BJ (cell line): ENCODE measurements around the gene MRPL33. TPM values are rescaled to one million over a fixed set of nuclear protein-coding genes. Genes with fewer than 3 reads are reported as not detected.

Experiments
- CTCF ChIA-PET: fragments of 350-600 bp; formaldehyde crosslinking; extraction: SDS; loops from one replicate; lab custom pipeline; 2021; ENCODE audit warnings: antibody characterized with exemption, inconsistent platforms; lab: Yijun Ruan, JAX
- POLR2A ChIA-PET: fragments of 300-600 bp; sonication (Branson Sonifier 250); formaldehyde crosslinking; extraction: SDS; loops from one replicate; lab custom pipeline; 2021; ENCODE audit warnings: antibody characterized with exemption; lab: Charles Lee
- DNase-seq: peaks from one replicate; pipeline ENCODE4 v3.0.0-alpha.2; 2011; ENCODE audit warnings: low read depth
- H3K27me3 ChIP-seq: 2 replicates; pipeline ENCODE4 v1.6.0; 2011; ENCODE audit warnings: low read length; ENCODE audit not compliant: control insufficient read depth, insufficient read depth
- H3K36me3 ChIP-seq: 2 replicates; pipeline ENCODE4 v1.5.1; 2011; ENCODE audit warnings: low read length; ENCODE audit not compliant: control insufficient read depth, insufficient read depth
- H3K4me3 ChIP-seq: 2 replicates; pipeline ENCODE4 v1.5.1; 2011; ENCODE audit warnings: low read depth, mild to moderate bottlenecking, control low read depth, low read length
- polyA plus RNA-seq: library from polyadenylated mRNA; depleted of rRNA; stranded (reverse); fragments of >200 nt; gene quantifications from 2 replicates; pipeline ENCODE4 v1.2.3, GENCODE V29; 2011
- TF ChIP-seq, protein P1 (sequence below): IDR thresholded peaks from 2 replicates; pipeline ENCODE4 v1.5.1; 2011; ENCODE audit warnings: low read depth, mild to moderate bottlenecking, control low read depth, inconsistent platforms, low read length, moderate library complexity; ENCODE audit not compliant: insufficient read depth

Gene MRPL33
- polyA plus RNA-seq, 1 experiment = 31.0 TPM

DNA sequence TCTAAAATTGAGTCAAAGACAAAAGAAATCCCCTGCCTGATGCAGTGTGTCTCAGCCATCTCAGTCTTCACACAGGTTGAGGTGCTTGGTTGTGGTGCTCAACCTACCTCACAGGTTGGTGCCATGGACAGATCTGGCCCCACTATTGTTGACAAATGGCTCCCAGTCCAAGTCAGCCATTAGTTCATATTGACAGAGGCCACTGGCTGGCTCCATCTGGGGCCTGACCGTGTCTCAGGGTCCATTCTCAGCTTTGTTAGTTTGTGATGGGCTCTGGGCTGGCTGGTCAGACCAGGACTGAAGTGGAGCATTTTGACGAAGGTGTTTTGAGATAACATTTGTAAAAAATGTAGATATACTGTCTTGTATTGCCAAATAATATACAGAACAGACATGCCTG is 36.9 kb downstream of the MRPL33 start:
- POLR2A ChIA-PET = no interaction called here
- TF ChIP-seq, protein P1, sequence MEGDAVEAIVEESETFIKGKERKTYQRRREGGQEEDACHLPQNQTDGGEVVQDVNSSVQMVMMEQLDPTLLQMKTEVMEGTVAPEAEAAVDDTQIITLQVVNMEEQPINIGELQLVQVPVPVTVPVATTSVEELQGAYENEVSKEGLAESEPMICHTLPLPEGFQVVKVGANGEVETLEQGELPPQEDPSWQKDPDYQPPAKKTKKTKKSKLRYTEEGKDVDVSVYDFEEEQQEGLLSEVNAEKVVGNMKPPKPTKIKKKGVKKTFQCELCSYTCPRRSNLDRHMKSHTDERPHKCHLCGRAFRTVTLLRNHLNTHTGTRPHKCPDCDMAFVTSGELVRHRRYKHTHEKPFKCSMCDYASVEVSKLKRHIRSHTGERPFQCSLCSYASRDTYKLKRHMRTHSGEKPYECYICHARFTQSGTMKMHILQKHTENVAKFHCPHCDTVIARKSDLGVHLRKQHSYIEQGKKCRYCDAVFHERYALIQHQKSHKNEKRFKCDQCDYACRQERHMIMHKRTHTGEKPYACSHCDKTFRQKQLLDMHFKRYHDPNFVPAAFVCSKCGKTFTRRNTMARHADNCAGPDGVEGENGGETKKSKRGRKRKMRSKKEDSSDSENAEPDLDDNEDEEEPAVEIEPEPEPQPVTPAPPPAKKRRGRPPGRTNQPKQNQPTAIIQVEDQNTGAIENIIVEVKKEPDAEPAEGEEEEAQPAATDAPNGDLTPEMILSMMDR = no peak
- no peaks in the 10 kb centered on the region for H3K27me3 ChIP-seq

DNA sequence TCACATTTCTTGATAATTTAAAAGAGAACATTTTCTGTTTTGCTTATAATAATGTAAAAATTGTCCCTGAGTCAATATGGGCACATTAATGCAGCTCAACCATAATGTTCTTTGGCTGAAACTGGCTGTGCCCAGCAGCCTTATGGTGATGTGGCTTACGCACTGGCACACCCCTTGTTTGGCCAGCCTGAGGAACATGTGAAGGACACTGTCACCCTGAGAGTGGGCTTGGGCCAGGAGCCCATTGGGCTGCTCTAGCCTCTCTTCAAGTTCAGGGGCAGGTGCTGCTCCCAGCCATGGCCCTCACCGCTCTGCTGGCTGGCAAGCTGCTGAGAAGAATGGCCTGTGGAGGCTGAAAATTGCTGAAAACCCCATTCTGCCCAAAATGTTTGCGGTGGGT is 37.5 kb downstream of the MRPL33 start:
- TF ChIP-seq, protein P1 = no peak
- CTCF ChIA-PET = interaction anchor here (0.6 to 1.6 kb wide), 4 partner anchors 9 to 205 kb away, joined by 3 to 4 read pairs (median 3); no protein-coding TSS in a partner anchor
- Histone ChIP-seq H3K27me3 (no peaks in the 10 kb centered on the region), H3K4me3 (no peak overlapping the region), H3K36me3 (no peaks in the 10 kb centered on the region)
- POLR2A ChIA-PET = interaction anchor here (0.7 kb wide), 1 partner anchor 31 kb away, joined by 5 read pairs; no protein-coding TSS in a partner anchor
- no peak for DNase-seq

More for the DNA sequence above, 36.9 kb downstream of the MRPL33 start:
- Histone ChIP-seq H3K36me3 (no peaks in the 10 kb centered on the region), H3K4me3 (no peak overlapping the region)
- no peak for DNase-seq
- CTCF ChIA-PET = interaction anchor here (0.6 to 1.6 kb wide), 2 partner anchors 22 to 65 kb away, joined by 3 to 4 read pairs; no protein-coding TSS in a partner anchor

DNA sequence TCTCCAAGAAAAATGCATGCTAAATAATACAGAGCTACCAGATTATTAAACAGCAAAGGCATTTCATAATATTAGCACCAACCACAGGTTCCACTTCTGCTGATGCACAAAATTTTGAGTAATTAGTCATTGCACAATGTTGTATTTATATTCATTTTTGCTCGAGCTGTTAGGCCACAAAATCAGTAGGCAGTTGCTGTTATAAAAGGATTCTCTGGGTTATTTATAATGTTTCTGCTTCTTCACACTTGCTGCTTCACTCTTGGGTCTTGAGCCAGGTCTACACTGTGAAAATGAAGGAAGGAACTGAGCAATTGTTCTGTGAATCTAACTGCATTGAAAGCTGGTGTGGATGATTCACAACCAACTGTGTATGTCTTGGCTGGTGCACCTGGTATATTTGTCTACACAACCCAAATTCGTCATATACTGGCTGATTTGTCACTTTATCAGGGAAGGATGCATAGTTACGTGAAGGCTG is 38.3 kb downstream of the MRPL33 start:
- peak; percentile 42 for DNase-seq
- Histone ChIP-seq H3K4me3 (no peak overlapping the region), H3K27me3 (no peaks in the 10 kb centered on the region), H3K36me3 (no peaks in the 10 kb centered on the region)
- TF ChIP-seq, protein P1 = no peak
- ChIA-PET CTCF (interaction anchor here (0.6 to 1.6 kb wide), 6 partner anchors 10 to 204 kb away, joined by 3 to 4 read pairs (median 3); no protein-coding TSS in a partner anchor), POLR2A (interaction anchor here (0.7 kb wide), 2 partner anchors 31 to 273 kb away, joined by 4 to 5 read pairs; no protein-coding TSS in a partner anchor)

GRCh38 chr2:27810455-27810854 is 38.9 kb downstream of the MRPL33 start:
- Histone ChIP-seq H3K27me3 (no peaks in the 10 kb centered on the region), H3K4me3 (no peak overlapping the region), H3K36me3 (no peaks in the 10 kb centered on the region)
- POLR2A ChIA-PET = no interaction called here
- no peak for DNase-seq
- CTCF ChIA-PET = interaction anchor here (1.0 to 1.4 kb wide), 3 partner anchors 13 to 107 kb away, joined by 3 to 4 read pairs (median 3); no protein-coding TSS in a partner anchor
- TF ChIP-seq, protein P1 = no peak

GRCh38 chr2:27811768-27812167 is 40.2 kb downstream of the MRPL33 start:
- Histone ChIP-seq H3K4me3 (no peak overlapping the region), H3K27me3 (no peaks in the 10 kb centered on the region), H3K36me3 (no peaks in the 10 kb centered on the region)
- TF ChIP-seq, protein P1 = no peak
- no peak for DNase-seq
- CTCF ChIA-PET = no interaction called here
- POLR2A ChIA-PET = no interaction called here
